ENCODE results near the gene TTPAL.
"Not testable (repeated sequence)": the region's sequence is repeated elsewhere in the genome, so short reads cannot be mapped to it uniquely, and the experiment has no call there.

The TTPAL gene

GRCh38 chr20:44470327-44470726 lies 5.3 kb upstream of the TTPAL start:
- DNase-seq: no peak

DNA sequence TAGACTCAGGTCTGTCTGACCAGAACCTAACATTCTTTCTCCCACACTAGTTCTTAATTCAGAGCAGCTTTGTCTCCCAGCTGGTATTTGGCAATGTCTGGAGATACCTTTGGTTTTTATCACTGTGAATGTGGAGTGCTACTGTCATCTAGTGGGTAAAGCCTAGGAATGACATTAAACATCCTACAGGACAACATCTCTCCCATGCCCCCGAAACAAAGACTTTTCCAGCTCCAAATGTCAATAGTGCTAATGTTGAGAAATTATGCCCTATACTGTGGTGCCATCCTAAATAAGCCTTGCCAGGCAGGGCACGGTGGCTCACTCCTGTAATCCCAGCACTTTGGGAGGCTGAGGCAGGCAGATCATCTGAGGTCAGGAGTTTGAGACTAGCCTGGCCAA lies 4.2 kb upstream of the TTPAL start:
- DNase-seq: no peak

DNA sequence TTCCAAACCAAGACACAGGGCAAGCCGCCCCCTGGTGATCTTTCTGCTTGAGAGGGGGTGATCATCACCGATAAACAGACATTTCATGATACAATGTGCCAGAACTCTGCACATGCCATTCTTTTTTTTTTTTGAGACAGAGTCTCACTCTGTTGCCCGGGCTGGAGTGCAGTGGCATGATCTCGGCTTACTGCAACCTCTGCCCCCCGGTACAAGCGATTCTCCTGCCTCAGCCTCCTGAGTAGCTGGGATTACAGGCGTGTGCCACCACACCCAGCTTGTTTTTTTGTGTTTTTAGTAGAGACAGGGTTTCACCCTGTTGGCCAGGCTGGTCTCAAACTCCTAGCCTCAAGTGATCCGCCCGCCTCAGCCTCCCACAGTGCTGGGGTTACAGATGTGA lies 3.4 kb upstream of the TTPAL start:
- not testable (repeated sequence) for DNase-seq

- no peak for DNase-seq
These were observed 341 bp upstream of the TTPAL start for GRCh38 chr20:44475372-44475693.

GRCh38 chr20:44477151-44477550 lies 1.5 kb downstream of the TTPAL start:
- DNase-seq: no peak

DNA sequence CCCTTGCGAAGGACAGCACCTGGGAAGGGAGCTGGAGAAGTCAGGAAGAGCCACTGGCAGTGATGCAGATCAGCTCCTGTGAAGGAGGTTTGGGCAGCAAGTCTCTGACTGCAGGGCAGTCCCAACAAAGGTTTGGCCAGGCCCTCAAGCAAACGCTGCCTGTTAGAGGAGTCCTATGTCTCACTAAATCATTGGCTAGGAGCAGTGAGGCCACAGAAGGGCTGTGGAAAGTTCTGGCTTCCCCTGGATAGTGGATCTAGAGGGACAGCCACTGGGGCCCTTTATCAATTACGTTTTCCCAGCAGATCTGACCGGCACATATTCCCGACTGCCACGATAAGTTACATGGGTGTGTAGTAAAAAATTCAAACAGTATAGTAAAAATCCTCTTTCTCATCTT lies 2.5 kb downstream of the TTPAL start:
- no peak for DNase-seq

- no peak for DNase-seq
These were observed 4.0 kb downstream of the TTPAL start for GRCh38 chr20:44479643-44480042.

- no peak for DNase-seq
These were observed 4.4 kb downstream of the TTPAL start for GRCh38 chr20:44480097-44480496.

- DNase-seq: no peak
These were observed 6.2 kb downstream of the TTPAL start for GRCh38 chr20:44481719-44482416.

- DNase-seq: no peak
These were observed 7.4 kb downstream of the TTPAL start for GRCh38 chr20:44483112-44483511.

DNA sequence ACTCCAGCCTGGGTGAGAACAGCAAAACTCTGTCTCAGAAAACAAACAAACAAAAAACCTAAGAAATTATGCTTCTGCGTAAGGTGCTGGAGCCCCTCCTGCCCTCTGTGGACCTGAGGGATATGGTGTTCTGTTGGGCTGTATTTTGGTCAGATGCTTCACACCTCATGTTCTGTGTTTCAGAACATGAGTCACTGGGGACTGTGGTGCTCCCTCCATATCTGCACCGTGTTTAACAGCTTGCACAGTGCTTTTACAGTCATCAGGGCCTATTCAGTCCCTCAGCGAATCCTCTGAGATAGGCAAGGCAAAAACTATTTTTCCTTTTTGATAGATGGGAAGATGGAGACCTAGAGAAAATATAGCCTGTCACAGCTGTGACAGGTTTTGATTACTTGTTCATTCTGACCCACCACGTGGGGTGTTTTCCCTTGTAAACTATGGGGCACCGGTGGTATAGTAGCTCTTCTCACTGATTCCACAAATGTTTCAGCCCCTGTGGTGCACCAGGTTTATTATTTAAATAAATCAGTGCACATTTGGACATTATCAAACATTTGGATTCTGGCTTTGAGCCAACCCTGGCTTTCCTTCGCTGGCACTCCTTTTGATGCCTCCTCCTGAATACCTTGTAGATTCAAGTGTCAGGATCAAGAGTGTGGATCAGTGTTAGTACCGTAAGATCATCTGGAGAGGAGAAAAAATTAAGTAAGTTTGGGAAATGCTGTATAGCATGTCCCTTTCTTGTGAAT lies 9.6 kb downstream of the TTPAL start:
- no peak for DNase-seq

DNA sequence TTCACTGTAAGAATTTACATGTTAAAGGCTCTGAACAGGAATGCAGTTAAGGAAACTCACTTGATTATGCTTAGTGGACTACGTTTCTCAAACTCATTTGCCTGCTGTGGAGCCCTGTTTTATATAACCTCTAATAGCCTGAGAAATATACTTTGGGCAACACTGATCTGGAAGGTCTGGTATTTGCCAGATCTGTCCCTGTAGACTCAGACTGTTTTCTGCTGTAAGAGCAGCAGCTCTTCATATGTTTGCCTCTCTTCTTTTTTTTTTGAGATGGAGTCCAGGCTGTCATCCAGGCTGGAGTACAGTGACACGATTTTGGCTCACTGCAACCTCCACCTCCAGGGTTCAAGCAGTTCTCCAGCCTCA lies 10.1 kb downstream of the TTPAL start:
- no peak for DNase-seq

- no peak for DNase-seq
These were observed 12.9 kb downstream of the TTPAL start for GRCh38 chr20:44488551-44488950.

GRCh38 chr20:44489223-44489622 lies 13.5 kb downstream of the TTPAL start:
- DNase-seq: no peak

- peak in 1 of 2 experiments; percentile 33 for DNase-seq
These were observed 14.3 kb downstream of the TTPAL start for GRCh38 chr20:44489931-44490330.

- DNase-seq: no peak
These were observed 16.1 kb downstream of the TTPAL start for GRCh38 chr20:44491635-44492395.

GRCh38 chr20:44494266-44494665 lies 18.6 kb downstream of the TTPAL start:
- no peak for DNase-seq

- no peak for DNase-seq
These were observed 19.0 kb downstream of the TTPAL start for GRCh38 chr20:44494681-44495080.

DNA sequence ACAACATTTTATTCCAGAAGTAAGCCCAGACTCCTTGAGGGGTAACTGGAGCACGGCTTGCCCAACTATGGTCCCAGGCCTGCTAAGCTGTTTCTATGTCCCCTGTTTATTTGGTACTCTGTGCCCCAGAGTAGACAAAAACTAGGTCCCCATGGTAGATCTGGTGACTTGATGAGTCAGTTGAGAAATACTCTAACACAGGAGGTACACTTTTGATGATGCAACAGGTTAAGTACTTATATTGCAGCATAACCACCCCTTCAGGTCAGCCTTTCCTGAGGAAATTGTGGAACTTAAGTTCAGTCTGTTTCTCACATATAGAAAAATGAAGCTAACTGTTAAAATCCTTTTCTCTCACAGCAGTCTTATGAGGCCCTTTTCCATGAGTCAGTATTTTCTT lies 19.6 kb downstream of the TTPAL start:
- no peak for DNase-seq

DNA sequence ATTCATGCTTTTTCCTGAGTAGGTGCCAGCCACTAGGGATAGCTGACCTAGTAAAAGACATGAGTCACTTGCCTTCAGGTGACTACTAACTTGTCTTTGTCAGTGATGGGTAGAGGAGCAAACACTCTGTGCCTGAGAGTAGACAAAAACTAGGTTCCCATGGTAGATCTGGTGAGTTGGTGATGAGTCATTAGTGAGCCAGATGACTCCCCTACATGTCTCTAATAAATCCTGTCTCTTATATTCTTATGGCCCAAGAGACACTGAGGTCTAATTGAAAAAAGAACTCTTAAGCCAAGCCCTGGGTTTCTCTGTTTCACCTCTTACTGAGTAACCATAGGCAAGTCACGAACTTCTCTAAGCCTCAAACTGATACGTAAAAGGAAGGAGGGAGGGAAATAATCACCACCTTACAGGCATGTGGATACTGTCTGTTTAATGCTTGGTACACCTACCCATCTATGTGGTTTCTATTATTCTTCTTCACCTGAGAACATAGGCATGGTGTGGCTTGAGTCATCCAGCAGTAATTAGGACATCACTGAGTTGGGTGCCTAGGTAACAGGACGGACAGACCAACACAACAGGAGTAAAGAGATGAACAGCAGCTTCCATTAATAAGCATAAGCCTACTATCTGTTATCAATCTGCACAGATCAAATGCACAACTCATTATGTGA lies 20.3 kb downstream of the TTPAL start:
- peak in 1 of 2 experiments; percentile 20 for DNase-seq

GRCh38 chr20:44496976-44497375 lies 21.3 kb downstream of the TTPAL start:
- DNase-seq: peak; percentile 59 to 68

DNA sequence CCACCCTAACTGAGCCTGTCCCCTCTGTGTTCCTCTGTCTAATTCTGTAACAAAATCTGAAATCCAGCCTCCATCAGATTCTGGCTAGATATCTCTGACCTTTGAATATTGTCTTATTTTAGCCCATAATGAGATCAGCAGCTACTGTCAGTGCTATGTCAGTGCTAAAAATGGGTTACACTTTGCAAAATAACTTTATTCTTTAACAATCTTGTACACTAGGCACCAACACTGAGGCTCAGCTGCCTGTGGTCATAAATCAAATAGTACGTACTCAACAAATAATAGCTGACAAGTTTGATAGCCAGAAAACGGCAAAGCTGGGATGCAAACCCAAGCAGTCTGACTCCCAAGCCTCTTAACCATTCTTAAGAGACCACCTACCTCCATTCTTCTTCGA lies 22.1 kb downstream of the TTPAL start:
- no peak for DNase-seq

GRCh38 chr20:44500221-44500620 lies 24.5 kb downstream of the TTPAL start:
- no peak for DNase-seq
